Muscle of back (tissue), 13 donors: ENCODE data around the gene CEP41. TPM values are rescaled to one million over a fixed set of nuclear protein-coding genes. Genes with fewer than 3 reads are reported as not detected.
A peak's percentile ranks its signal among the peaks of the same experiment; 100 is the strongest.

Source experiments
- DNase-seq, 3 donors: peaks; one replicate each; pipeline versions ENCODE4 v3.0.0 to v3.0.0-alpha.2; 2013
- long read RNA-seq, 9 donors: transcript quantifications; one replicate each; lab custom pipeline, GENCODE V29; 2026
- polyA plus RNA-seq, 10 donors: library from polyadenylated mRNA; unstranded; fragments of 120-200 nt; gene quantifications; one replicate each; pipeline ENCODE4 v1.2.1, GENCODE V29; 2013; ENCODE audit not compliant: insufficient read length in 10 of 10

CEP41 gene, protein sequence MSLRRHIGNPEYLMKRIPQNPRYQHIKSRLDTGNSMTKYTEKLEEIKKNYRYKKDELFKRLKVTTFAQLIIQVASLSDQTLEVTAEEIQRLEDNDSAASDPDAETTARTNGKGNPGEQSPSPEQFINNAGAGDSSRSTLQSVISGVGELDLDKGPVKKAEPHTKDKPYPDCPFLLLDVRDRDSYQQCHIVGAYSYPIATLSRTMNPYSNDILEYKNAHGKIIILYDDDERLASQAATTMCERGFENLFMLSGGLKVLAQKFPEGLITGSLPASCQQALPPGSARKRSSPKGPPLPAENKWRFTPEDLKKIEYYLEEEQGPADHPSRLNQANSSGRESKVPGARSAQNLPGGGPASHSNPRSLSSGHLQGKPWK
- 10 to 100 TPM; 17.7 to 35.3 (median 25.4) TPM for polyA plus RNA-seq
- long read RNA-seq, donor 1, result 0 reads
- long read RNA-seq, donor 2, full-length matches to known transcripts, result 1 of 1 reads
- long read RNA-seq, donor 2, partial matches to known transcripts, result 0 of 1 reads
- long read RNA-seq, donor 2, other reads (novel, unspliced or antisense), result 0 of 1 reads
- long read RNA-seq, donor 3, result 0 reads
- long read RNA-seq, donor 4, result 0 reads
- long read RNA-seq, donor 5, full-length matches to known transcripts, result 3 of 3 reads
- long read RNA-seq, donor 5, partial matches to known transcripts, result 0 of 3 reads
- long read RNA-seq, donor 5, other reads (novel, unspliced or antisense), result 0 of 3 reads
- long read RNA-seq, donor 6, full-length matches to known transcripts, result 5 of 5 reads
- long read RNA-seq, donor 6, partial matches to known transcripts, result 0 of 5 reads
- long read RNA-seq, donor 6, other reads (novel, unspliced or antisense), result 0 of 5 reads
- long read RNA-seq, donor 7, partial matches to known transcripts, result 0 of 3 reads
- long read RNA-seq, donor 7, other reads (novel, unspliced or antisense), result 0 of 3 reads
- long read RNA-seq, donor 8, full-length matches to known transcripts, result 3 of 2,099 reads
- long read RNA-seq, donor 8, partial matches to known transcripts, result 2,059 of 2,099 reads
- long read RNA-seq, donor 8, other reads (novel, unspliced or antisense), result 37 of 2,099 reads
- long read RNA-seq, donor 9, result 0 reads

- DNase-seq, result peak; percentile 99
These were observed at the start of gene CEP41 for GRCh38 chr7:130440527-130441365. Gene CEP41, minus strand, starts transcription at chr7:130441016. Its CDS starts 50 bp downstream, at chr7:130440966.

DNA sequence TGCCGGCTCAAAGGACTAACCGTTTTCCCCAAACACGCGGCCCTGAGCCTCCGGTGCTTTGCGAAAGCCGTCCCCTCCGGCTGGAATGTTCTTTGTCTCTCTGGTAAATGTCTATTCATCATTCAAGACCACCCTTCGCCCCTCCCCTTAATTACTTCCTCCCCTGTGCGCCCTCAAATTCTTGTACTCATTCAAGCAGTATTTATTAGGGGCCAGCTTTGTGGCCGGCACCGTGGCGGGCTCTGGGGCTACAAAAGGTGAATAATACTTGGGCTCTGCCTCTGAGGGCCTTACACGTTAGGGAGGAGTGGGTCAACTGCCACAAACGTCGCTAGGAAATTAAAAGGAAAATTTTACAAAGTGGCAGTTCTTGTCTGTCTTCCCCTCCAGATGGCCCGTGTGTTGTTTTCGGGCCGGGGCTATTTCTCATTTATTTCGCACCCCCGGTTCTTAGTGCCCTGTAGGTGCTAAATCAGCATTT is 49.5 kb upstream of the CEP41 start:
- DNase-seq, result peak in 1 of 3 donors; percentile 75

DNA sequence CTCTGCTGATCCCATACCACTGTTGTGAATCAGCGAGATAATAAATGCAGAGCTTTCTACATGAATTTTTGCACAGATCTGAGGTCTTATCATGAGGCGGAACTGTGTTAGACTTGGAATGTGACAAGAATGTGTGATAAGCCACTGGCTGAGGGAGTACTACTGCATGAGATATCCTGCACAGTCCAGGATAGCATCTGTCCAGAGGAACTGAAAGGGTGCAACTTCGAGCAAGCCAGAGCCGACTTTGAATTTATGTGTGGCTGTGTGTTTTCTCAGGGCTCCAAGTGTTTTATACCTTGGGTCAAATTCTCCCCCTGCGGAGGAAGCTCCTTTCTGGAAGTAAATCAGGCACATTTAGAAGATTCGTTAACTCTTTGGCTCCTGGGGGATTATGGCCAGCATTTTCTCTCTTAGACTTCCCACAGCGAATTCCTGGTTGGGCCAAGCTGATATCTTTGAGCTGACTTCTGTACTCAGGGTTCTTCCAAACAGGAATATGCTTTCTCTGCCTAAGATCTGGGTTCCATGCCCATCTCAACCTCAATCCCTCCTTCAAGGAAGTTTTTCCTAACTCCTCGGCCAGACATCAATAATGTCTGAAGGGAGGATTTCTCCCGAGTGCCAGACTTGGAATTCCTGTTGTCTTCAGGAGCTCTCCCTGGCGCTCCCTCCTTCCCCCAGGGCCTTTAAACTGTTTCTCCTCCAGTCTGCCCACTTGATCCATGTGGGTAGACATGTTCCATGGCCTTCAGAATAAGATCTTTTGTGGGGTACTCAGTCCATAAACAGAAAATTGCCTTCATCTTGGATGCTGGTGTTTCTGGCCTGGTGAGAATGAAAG is 48.5 kb upstream of the CEP41 start:
- peak; percentile 58 to 83 (median 82) for DNase-seq

GRCh38 chr7:130488392-130489139 is 47.8 kb upstream of the CEP41 start:
- DNase-seq, result peak in 1 of 3 donors; percentile 63

GRCh38 chr7:130486954-130487436 is 46.2 kb upstream of the CEP41 start:
- DNase-seq, result no peak

GRCh38 chr7:130486114-130486953 is 45.5 kb upstream of the CEP41 start:
- DNase-seq, result peak in 1 of 3 donors; percentile 53

DNA sequence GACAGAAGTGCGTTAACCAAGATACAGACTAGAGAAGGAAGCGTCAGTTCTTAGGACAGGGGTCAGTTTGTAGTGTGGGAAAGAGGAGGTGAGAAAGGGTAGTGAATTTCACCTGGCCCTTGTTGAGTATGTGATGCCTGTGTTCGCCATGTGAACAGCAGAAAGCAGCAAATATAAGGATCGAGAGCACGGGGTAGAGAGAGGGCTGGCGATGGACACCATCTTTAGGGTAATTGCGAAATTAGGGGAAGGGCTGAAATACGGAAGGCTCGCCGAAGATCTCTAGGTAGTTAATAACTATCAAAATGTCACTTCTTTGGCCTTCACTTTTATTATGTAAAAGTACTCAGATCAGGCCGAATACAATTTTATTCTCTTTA is 44.9 kb upstream of the CEP41 start:
- DNase-seq, result no peak

DNA sequence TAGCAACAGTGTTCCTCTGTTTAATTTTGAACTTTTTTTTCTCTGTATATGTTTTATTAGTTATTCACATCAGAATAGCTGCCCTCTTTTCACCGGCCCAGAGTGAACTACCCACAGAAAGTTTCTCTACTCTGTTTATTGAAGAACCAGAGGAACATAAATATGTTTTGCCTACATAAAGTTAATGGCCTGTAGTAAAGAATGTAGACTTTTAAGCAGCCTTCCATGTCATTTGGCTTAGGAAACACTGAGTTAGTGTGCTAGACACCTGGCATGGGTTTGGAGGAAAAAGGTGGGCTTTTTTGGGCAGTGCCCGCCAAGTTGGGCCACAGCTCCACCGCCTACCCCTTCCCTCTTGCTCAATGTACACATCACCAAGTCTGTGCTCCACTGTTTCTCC is 42.2 kb upstream of the CEP41 start:
- DNase-seq, result no peak

DNA sequence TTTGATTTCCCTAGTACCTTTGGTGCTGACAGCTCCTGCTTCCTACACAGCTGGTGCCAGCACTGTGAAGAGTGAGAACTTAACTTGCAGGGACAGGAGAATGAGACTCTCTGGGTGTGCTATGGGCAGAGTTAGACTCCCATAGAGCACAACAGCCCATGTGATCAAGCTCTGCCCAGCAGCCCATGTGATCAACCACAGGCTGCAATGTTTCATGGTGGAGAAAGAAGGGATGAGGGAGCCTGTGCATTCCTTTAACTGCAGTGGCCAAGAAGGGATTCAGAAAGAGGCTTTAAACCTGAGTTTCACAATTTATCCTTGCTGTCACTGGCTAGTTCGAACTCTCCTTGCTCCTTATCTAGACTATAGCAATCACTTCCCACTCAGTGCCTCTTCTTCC is 41.1 kb upstream of the CEP41 start:
- peak in 1 of 3 donors; percentile 58 for DNase-seq

DNA sequence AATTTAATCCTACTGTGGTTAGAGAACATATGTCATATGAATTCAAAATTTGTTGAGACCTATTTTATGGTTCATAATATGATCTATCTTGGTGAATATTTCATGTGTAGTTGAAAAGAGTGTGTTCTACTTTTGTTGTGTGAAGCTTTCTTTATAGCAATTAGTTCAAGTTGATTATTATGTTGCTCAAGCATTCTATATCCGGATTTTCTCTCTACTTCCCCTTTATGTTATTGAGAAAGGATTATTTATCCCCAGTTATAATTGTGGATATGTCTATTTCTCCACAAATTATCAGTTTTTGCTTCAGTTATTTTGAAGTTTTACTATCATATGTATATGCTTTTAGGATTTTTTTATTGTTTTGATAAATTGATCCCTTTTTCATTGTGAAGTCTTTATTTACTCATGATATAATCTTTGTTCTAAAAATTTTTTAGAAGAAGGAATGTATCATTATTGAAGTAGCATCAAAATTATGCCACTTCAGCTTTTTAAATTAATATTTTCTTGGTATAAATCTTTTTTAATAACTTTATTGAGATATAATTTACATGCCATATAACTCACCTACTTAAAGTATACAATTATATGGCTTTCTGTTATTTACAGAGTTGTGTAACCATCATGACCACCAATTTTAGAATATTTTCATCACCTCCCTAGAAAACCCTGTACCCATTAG is 39.0 kb upstream of the CEP41 start:
- no peak for DNase-seq

DNA sequence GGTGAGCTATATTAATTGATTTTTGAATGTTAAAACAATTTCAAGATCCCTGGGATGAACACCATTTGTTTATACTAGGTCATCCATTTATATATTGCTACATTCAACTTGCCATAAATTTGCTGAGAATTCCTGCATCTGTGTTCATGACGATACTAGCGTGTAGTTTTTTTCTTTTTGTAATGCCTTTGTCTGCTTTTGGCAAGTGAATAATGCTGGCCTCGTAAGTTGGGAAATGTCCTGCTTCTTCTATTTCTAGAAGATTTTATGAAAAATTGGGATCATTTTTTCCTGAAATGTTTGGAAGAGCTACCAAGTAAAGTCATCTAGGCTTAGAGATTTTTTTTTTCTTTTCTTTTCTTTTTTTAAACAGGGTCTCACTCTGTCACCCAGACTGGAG is 38.2 kb upstream of the CEP41 start:
- DNase-seq, result peak in 1 of 3 donors; percentile 54

- peak in 2 of 3 donors; percentile 75 to 88 for DNase-seq
These were observed 35.7 kb upstream of the CEP41 start for GRCh38 chr7:130476297-130477150.

DNA sequence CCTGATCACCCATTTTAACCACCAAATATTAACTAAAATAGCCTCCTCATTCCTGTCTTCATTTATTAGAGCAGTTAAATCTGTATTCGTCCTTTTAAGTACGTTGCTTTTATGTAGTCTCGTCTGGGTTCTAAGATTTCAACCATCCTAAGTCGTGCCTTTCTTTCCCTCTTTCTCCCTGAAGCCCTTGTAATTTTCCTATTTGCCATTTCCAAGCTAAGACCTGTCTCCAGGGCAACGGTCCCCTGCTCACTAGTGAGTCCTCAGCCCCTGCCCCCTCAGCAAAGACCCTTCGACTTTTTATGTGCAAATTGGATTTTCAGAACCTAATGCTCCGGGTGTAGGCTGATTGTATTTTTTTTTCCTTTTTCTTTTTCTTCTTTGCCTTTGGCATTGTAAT is 35.0 kb upstream of the CEP41 start:
- DNase-seq, result no peak

GRCh38 chr7:130473876-130474275 is 33.1 kb upstream of the CEP41 start:
- no peak for DNase-seq

DNA sequence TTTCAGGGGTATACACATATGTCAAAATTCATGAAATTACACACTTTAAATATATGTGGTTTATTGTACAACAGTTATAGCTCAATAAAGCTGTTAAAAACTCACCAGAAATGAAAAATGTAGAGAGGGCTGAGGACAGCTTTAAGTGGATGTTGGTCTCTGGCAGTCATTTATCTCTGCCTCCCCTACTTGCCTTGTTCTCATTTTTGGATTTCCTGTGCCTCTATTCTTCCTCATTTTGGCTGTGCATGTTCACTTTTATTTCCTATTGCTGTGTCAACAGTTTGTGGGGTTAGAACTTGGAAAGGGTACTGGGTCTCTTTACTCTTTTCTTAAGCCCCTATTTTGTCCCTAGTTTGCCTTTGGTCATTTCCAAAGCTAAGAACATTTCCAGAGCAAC is 32.5 kb upstream of the CEP41 start:
- no peak for DNase-seq

- no peak for DNase-seq
These were observed 31.2 kb upstream of the CEP41 start for GRCh38 chr7:130471974-130472373.

DNA sequence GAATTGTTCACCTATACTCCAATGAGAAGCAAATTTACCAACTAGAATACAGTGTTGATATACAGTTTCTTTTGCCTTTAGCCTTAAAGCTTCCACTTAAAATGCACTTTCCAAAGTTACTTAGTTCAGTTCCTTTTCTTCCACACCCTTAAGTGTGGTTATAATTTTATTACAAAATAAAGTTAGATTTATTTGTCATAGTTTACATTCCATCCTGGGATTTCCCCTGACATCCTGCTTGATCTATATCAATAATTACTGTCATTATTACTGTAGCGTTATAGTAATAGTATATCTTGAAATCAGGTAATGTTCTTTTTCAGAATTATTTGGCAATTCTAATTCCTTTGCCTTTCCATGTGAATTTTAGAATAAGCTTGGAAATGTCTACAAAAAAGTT is 27.8 kb upstream of the CEP41 start:
- no peak for DNase-seq
